IPS-18c (cell line): ENCODE results near the gene MSH2.
"Not testable (repeated sequence)": the region's sequence is repeated elsewhere in the genome, so short reads cannot be mapped to it uniquely, and the experiment has no call there.

Experiments used
- H3K4me3 ChIP-seq: 2 replicates; pipeline ENCODE4 v1.7.0; 2013; ENCODE audit warnings: low read depth, mild to moderate bottlenecking, low read length, moderate library complexity; ENCODE audit not compliant: insufficient read depth
- H3K9me3 ChIP-seq: one replicate; pipeline ENCODE4 v1.6.1; 2013; ENCODE audit warnings: mild to moderate bottlenecking, low read length, moderate library complexity; ENCODE audit not compliant: control insufficient read depth, insufficient read depth

Gene MSH2

GRCh38 chr2:47452761-47453160 lies 49.8 kb downstream of the MSH2 start:
- Histone ChIP-seq H3K9me3 (no peaks in the 10 kb centered on the region), H3K4me3 (no peak overlapping the region)

- H3K9me3 ChIP-seq, H3K4me3 ChIP-seq: not testable (repeated sequence)
Observed at GRCh38 chr2:47454818-47455217, 51.9 kb downstream of the MSH2 start.

- no peak overlapping the region for H3K4me3 ChIP-seq
- H3K9me3 ChIP-seq: no peaks in the 10 kb centered on the region
Observed at GRCh38 chr2:47455411-47455810, 52.5 kb downstream of the MSH2 start.

- no peaks in the 10 kb centered on the region for H3K9me3 ChIP-seq
- no peak overlapping the region for H3K4me3 ChIP-seq
Observed at GRCh38 chr2:47456851-47457250, 53.9 kb downstream of the MSH2 start.

GRCh38 chr2:47457268-47457667 lies 54.3 kb downstream of the MSH2 start:
- H3K9me3 ChIP-seq: no peaks in the 10 kb centered on the region
- H3K4me3 ChIP-seq: no peak overlapping the region

- Histone ChIP-seq H3K9me3 (no peaks in the 10 kb centered on the region), H3K4me3 (no peak overlapping the region)
Observed at GRCh38 chr2:47459021-47459420, 56.1 kb downstream of the MSH2 start.

GRCh38 chr2:47460766-47461165 lies 57.8 kb downstream of the MSH2 start:
- Histone ChIP-seq H3K4me3 (no peak overlapping the region), H3K9me3 (no peaks in the 10 kb centered on the region)

GRCh38 chr2:47471429-47472116 lies 68.6 kb downstream of the MSH2 start:
- H3K4me3 ChIP-seq: no peak overlapping the region

GRCh38 chr2:47479863-47480262 lies 76.9 kb downstream of the MSH2 start:
- H3K9me3 ChIP-seq: no peaks in the 10 kb centered on the region
- no peak overlapping the region for H3K4me3 ChIP-seq

More at GRCh38 chr2:47471429-47472116, 68.6 kb downstream of the MSH2 start:
- H3K9me3 ChIP-seq: no peaks in the 10 kb centered on the region

- Histone ChIP-seq H3K9me3 (no peaks in the 10 kb centered on the region), H3K4me3 (no peak overlapping the region)
Observed at GRCh38 chr2:47483191-47483590, 80.2 kb downstream of the MSH2 start.

- Histone ChIP-seq H3K9me3 (no peaks in the 10 kb centered on the region), H3K4me3 (no peak overlapping the region)
Observed at GRCh38 chr2:47484396-47484795, 81.4 kb downstream of the MSH2 start.

GRCh38 chr2:47485177-47485576 lies 82.2 kb downstream of the MSH2 start:
- Histone ChIP-seq H3K9me3 (no peaks in the 10 kb centered on the region), H3K4me3 (no peak overlapping the region)

GRCh38 chr2:47485751-47486300 lies 82.9 kb downstream of the MSH2 start:
- Histone ChIP-seq H3K9me3 (no peaks in the 10 kb centered on the region), H3K4me3 (no peak overlapping the region)

GRCh38 chr2:47486841-47487497 lies 84.0 kb downstream of the MSH2 start:
- Histone ChIP-seq H3K4me3 (no peak overlapping the region), H3K9me3 (no peaks in the 10 kb centered on the region)

GRCh38 chr2:47487498-47487875 lies 84.5 kb downstream of the MSH2 start:
- no peak overlapping the region for H3K4me3 ChIP-seq
- no peaks in the 10 kb centered on the region for H3K9me3 ChIP-seq

- H3K4me3 ChIP-seq: no peak overlapping the region
- H3K9me3 ChIP-seq: no peaks in the 10 kb centered on the region
Observed at GRCh38 chr2:47488870-47489584, 86.1 kb downstream of the MSH2 start.

- H3K4me3 ChIP-seq: no peak overlapping the region
- H3K9me3 ChIP-seq: no peaks in the 10 kb centered on the region
Observed at GRCh38 chr2:47490406-47490805, 87.5 kb downstream of the MSH2 start.
